A549 (cell line): Measurements from ENCODE around the gene EDNRA. TPM values are rescaled to one million over a fixed set of nuclear protein-coding genes. Genes with fewer than 3 reads are reported as not detected.

Experiments used
- ATAC-seq, 2 experiments: fragments of 200-7000 bp in 1 of 2; fragments of >200 bp in 1 of 2; cut with Nextera tagmentation in 1 of 2; cut with Tn5 transposase in 1 of 2; 3 replicates each; pipeline versions ENCODE4 v1.8.0 to v1.9.1; 2018 to 2020; ENCODE audit warnings: mild to moderate bottlenecking in 1 of 2, moderate library complexity in 1 of 2
- CTCF ChIA-PET: fragments of 300-600 bp; sonication (Branson Sonifier 250); formaldehyde crosslinking; extraction: SDS; loops from one replicate; lab custom pipeline; 2021; ENCODE audit warnings: antibody characterized with exemption, inconsistent platforms; lab: Yijun Ruan, JAX
- POLR2A ChIA-PET: fragments of 350-600 bp; formaldehyde crosslinking; extraction: SDS; loops from one replicate; lab custom pipeline; 2021; ENCODE audit warnings: antibody characterized with exemption, inconsistent platforms; lab: Yijun Ruan, JAX
- DNase-seq, 2 experiments: peaks; one replicate each; pipeline versions ENCODE4 v3.0.0 to v3.0.0-alpha.2; 2011 to 2016; ENCODE audit warnings: low read depth in 1 of 2, low spot score in 1 of 2
- FAIRE-seq: peaks from 2 replicates; lab custom pipeline; 2011; peaks lifted over from hg19 to GRCh38; lab: Jason Lieb, UNC
- H3K27ac ChIP-seq, 2 experiments: fragments of >200 bp; sonication (Bioruptor Twin); formaldehyde crosslinking; 3 replicates each; pipeline ENCODE4 v1.5.1; 2016 to 2017
- H3K4me1 ChIP-seq: fragments of >200 bp; sonication (Bioruptor Twin); formaldehyde crosslinking; 3 replicates; pipeline ENCODE4 v1.6.1; 2016
- H3K4me2 ChIP-seq: fragments of >200 bp; sonication (Bioruptor Twin); formaldehyde crosslinking; 3 replicates; pipeline ENCODE4 v1.6.1; 2016
- H3K4me3 ChIP-seq: fragments of >200 bp; sonication (Bioruptor Twin); formaldehyde crosslinking; 3 replicates; pipeline ENCODE4 v1.5.1; 2016
- H3K9me3 ChIP-seq: fragments of >200 bp; sonication (Bioruptor Twin); formaldehyde crosslinking; 3 replicates; pipeline ENCODE4 v1.6.1; 2016
- BHLHE40 ChIP-seq: IDR thresholded peaks from 2 replicates; pipeline ENCODE4 v1.6.1; 2012; ENCODE audit warnings: low read depth, low read length, inconsistent platforms
- CBX8 ChIP-seq: fragments of 200-600 bp; sonication (generic); IDR thresholded peaks from 2 replicates; pipeline ENCODE4 v1.6.1; 2016
- CEBPB ChIP-seq, 2 experiments: fragments of >200 bp in 1 of 2; sonication (Bioruptor Twin) in 1 of 2; formaldehyde crosslinking in 1 of 2; IDR thresholded peaks; 2 replicates each; pipeline ENCODE4 v1.6.1; 2012 to 2016
- CHD2 ChIP-seq: fragments of 150-350 bp; IDR thresholded peaks from 2 replicates; pipeline ENCODE4 v1.6.1; 2014; ENCODE audit warnings: low read length; ENCODE audit not compliant: partially characterized antibody
- CHD4 ChIP-seq: fragments of 200-600 bp; sonication (generic); IDR thresholded peaks from 2 replicates; pipeline ENCODE4 v1.6.1; 2016; ENCODE audit warnings: antibody characterized with exemption, mild to moderate bottlenecking, borderline replicate concordance
- EHMT2 ChIP-seq: fragments of 200-600 bp; sonication (generic); IDR thresholded peaks from 2 replicates; pipeline ENCODE4 v1.6.1; 2016; ENCODE audit warnings: antibody characterized with exemption, low read depth, mild to moderate bottlenecking, moderate library complexity
- EP300 ChIP-seq, 2 experiments: fragments of >200 bp; sonication (Bioruptor Twin); formaldehyde crosslinking; IDR thresholded peaks; 2 replicates in 1 of 2; 3 replicates in 1 of 2; pipeline ENCODE4 v1.6.1; 2016 to 2017
- FOSB ChIP-seq: fragments of 250-450 bp; sonication (Bioruptor Pico); IDR thresholded peaks from 2 replicates; pipeline ENCODE4 v1.5.0; 2020; ENCODE audit warnings: mild to moderate bottlenecking, moderate library complexity
- FOSL2 ChIP-seq, 2 experiments: fragments of 450-650 bp in 1 of 2; fragments of >200 bp in 1 of 2; sonication (Bioruptor Twin) in 1 of 2; formaldehyde crosslinking; IDR thresholded peaks; 2 replicates each; pipeline versions ENCODE4 v1.5.0 to v1.6.1; 2016 to 2020; ENCODE audit warnings: mild to moderate bottlenecking in 1 of 2, moderate library complexity in 1 of 2
- GATA3 ChIP-seq: IDR thresholded peaks from 2 replicates; pipeline ENCODE4 v1.6.1; 2012; ENCODE audit warnings: borderline replicate concordance
- HES2 ChIP-seq: fragments of >200 bp; sonication (Bioruptor Twin); formaldehyde crosslinking; IDR thresholded peaks from 2 replicates; pipeline ENCODE4 v1.6.1; 2016
- HOXA7 ChIP-seq: fragments of 250-450 bp; sonication (Bioruptor Pico); IDR thresholded peaks from 2 replicates; pipeline ENCODE4 v1.5.0; 2020; ENCODE audit warnings: mild to moderate bottlenecking, moderate library complexity
- MYC ChIP-seq: IDR thresholded peaks from 2 replicates; pipeline ENCODE4 v1.6.1; 2012; ENCODE audit warnings: mild to moderate bottlenecking, inconsistent platforms, low read length, improper control_type of control experiment, borderline replicate concordance
- POLR2AphosphoS2 ChIP-seq: conservative IDR thresholded peaks from 2 replicates; pipeline ENCODE4 v1.6.1; 2012; ENCODE audit warnings: low read length, improper control_type of control experiment, inconsistent platforms
- RNF2 ChIP-seq: fragments of 200-600 bp; sonication (generic); IDR thresholded peaks from 2 replicates; pipeline ENCODE4 v1.6.1; 2016; ENCODE audit warnings: low read depth, mild to moderate bottlenecking, antibody characterized with exemption, moderate library complexity, borderline replicate concordance
- SMC3 ChIP-seq: fragments of >200 bp; sonication (Bioruptor Twin); formaldehyde crosslinking; IDR thresholded peaks from 3 replicates; pipeline ENCODE4 v1.6.1; 2018; ENCODE audit warnings: inconsistent platforms
- SREBF2 ChIP-seq: fragments of 450-650 bp; IDR thresholded peaks from 2 replicates; pipeline ENCODE4 v1.6.1; 2014; ENCODE audit warnings: mild to moderate bottlenecking, moderate library complexity
- TP53 ChIP-seq: fragments of 250-450 bp; sonication (Bioruptor Pico); IDR thresholded peaks from 2 replicates; pipeline ENCODE4 v1.5.0; 2021; ENCODE audit warnings: mild to moderate bottlenecking, moderate library complexity
- ZC3H11A ChIP-seq: fragments of 450-650 bp; IDR thresholded peaks from 2 replicates; pipeline ENCODE4 v1.6.1; 2014; ENCODE audit warnings: antibody characterized with exemption, mild to moderate bottlenecking
- ZFP36 ChIP-seq: fragments of 450-650 bp; IDR thresholded peaks from 2 replicates; pipeline ENCODE4 v1.6.1; 2014; ENCODE audit warnings: borderline replicate concordance; ENCODE audit not compliant: partially characterized antibody
- WGBS: methylation state at CpG from one replicate; pipeline ENCODE4 v1.1.6; 2017; ENCODE audit errors: missing lambda C conversion rate; 5-methylcytosine and 5-hydroxymethylcytosine counted together
- polyA plus RNA-seq, 4 experiments: library from polyadenylated mRNA; depleted of rRNA in 3 of 4; stranded (reverse); fragments of >200 nt; fragmentation: RNase III in 1 of 4; extraction: RNeasy Plus Mini Kit Qiagen cat#74134 plus additional on column Dnase treatment in 1 of 4; gene quantifications; 2 replicates in 3 of 4; 3 replicates in 1 of 4; pipeline ENCODE4 v1.2.3, GENCODE V29; 2011 to 2017
- TF ChIP-seq, protein P1 (sequence below): fragments of >200 bp; sonication (Bioruptor Twin); formaldehyde crosslinking; IDR thresholded peaks from 3 replicates; pipeline ENCODE4 v1.5.1; 2016
- TF ChIP-seq, protein P2 (sequence below): fragments of 200-600 bp; sonication (generic); IDR thresholded peaks from 2 replicates; pipeline ENCODE4 v1.6.1; 2016; ENCODE audit warnings: antibody characterized with exemption, mild to moderate bottlenecking, moderate library complexity
- TF ChIP-seq, protein P3 (sequence below): IDR thresholded peaks from 2 replicates; pipeline ENCODE4 v1.6.1; 2012; ENCODE audit warnings: low read depth, borderline replicate concordance

Gene EDNRA
- polyA plus RNA-seq, 2 of the 4 experiments (the other 2 are of a cell fraction) = 0.09 to 0.40 TPM

DNA sequence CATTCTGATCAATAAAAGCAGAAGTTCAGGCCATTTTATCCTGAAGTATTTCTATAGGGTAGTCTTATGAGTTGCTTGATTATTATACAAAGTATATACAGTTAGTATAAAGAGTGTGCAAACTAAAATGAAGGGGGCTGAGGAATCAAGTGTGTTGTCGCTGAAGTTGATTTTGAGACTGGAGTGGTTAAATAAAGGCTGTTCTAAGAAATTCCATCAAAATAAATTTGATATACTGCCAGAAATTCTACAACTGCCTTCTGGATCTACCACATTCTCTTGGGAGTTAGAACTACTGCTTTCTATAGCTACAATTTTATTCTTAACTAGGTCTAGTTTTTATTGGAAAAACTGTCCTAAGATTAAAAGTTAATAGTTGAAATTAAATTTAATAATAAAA is 12.4 kb downstream of the EDNRA start:
- no peak for FAIRE-seq
- POLR2A ChIA-PET = no interaction called here
- no peak for TF ChIP-seq ZFP36
- TF ChIP-seq SMC3 = no peak
- TF ChIP-seq FOSL2 (IDR thresholded peaks at IDR 0.05) = no peak
- TF ChIP-seq FOSL2 (CRISPR knock-in tag; IDR thresholded peaks at IDR 0.05) = no peak
- TF ChIP-seq FOSB (CRISPR knock-in tag) = no peak
- no peak for TF ChIP-seq CEBPB (IDR thresholded peaks at IDR 0.05)
- TF ChIP-seq, protein P1, sequence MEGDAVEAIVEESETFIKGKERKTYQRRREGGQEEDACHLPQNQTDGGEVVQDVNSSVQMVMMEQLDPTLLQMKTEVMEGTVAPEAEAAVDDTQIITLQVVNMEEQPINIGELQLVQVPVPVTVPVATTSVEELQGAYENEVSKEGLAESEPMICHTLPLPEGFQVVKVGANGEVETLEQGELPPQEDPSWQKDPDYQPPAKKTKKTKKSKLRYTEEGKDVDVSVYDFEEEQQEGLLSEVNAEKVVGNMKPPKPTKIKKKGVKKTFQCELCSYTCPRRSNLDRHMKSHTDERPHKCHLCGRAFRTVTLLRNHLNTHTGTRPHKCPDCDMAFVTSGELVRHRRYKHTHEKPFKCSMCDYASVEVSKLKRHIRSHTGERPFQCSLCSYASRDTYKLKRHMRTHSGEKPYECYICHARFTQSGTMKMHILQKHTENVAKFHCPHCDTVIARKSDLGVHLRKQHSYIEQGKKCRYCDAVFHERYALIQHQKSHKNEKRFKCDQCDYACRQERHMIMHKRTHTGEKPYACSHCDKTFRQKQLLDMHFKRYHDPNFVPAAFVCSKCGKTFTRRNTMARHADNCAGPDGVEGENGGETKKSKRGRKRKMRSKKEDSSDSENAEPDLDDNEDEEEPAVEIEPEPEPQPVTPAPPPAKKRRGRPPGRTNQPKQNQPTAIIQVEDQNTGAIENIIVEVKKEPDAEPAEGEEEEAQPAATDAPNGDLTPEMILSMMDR = no peak
- no peak for TF ChIP-seq GATA3
- TF ChIP-seq BHLHE40 = no peak
- TF ChIP-seq HES2 = no peak
- no peak for TF ChIP-seq RNF2
- no peak for TF ChIP-seq CHD4
- TF ChIP-seq MYC = no peak
- no peak for TF ChIP-seq TP53 (CRISPR knock-in tag)
- no peak for TF ChIP-seq CHD2
- no peak for TF ChIP-seq EP300 (IDR thresholded peaks at IDR 0.05)
- TF ChIP-seq SREBF2 = no peak
- no peak for TF ChIP-seq HOXA7
- no peak for TF ChIP-seq CBX8
- TF ChIP-seq, protein P2, sequence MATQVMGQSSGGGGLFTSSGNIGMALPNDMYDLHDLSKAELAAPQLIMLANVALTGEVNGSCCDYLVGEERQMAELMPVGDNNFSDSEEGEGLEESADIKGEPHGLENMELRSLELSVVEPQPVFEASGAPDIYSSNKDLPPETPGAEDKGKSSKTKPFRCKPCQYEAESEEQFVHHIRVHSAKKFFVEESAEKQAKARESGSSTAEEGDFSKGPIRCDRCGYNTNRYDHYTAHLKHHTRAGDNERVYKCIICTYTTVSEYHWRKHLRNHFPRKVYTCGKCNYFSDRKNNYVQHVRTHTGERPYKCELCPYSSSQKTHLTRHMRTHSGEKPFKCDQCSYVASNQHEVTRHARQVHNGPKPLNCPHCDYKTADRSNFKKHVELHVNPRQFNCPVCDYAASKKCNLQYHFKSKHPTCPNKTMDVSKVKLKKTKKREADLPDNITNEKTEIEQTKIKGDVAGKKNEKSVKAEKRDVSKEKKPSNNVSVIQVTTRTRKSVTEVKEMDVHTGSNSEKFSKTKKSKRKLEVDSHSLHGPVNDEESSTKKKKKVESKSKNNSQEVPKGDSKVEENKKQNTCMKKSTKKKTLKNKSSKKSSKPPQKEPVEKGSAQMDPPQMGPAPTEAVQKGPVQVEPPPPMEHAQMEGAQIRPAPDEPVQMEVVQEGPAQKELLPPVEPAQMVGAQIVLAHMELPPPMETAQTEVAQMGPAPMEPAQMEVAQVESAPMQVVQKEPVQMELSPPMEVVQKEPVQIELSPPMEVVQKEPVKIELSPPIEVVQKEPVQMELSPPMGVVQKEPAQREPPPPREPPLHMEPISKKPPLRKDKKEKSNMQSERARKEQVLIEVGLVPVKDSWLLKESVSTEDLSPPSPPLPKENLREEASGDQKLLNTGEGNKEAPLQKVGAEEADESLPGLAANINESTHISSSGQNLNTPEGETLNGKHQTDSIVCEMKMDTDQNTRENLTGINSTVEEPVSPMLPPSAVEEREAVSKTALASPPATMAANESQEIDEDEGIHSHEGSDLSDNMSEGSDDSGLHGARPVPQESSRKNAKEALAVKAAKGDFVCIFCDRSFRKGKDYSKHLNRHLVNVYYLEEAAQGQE = no peak
- TF ChIP-seq ZC3H11A = no peak
- TF ChIP-seq, all 56 proteins: peak for 0
- CTCF ChIA-PET = no interaction called here
- Histone ChIP-seq H3K4me3 (no peak overlapping the region), H3K4me2 (no peak overlapping the region), H3K9me3 (no peaks in the 10 kb centered on the region), H3K4me1 (no peaks in the 10 kb centered on the region), H3K27ac (no peak overlapping the region)
- no peak for DNase-seq
- no peak for ATAC-seq
- WGBS = 88% methylated on average over 1 of the region's 1 CpG

DNA sequence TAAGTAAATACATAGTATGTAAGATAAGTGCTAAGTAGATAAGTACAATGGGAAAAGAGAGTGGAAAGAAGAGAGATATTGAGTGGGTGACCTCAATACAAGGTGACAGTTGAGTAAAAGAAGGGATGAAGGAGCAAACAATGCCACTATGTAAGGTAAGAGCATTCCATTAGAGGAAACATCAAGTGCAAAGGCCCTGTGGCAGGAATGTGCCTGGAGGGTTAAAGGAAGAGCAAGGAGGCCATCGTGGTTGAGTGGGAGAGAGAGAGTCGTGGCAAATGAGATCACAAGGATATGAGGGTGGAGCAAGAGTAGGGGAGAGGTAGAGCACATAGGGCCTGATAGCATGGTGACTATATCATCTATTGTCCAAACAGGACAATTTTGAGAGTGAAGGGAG is 13.4 kb downstream of the EDNRA start:
- Histone ChIP-seq H3K4me3 (no peak overlapping the region), H3K4me1 (no peaks in the 10 kb centered on the region), H3K27ac (no peak overlapping the region), H3K4me2 (no peak overlapping the region), H3K9me3 (no peaks in the 10 kb centered on the region)
- DNase-seq (no peak), FAIRE-seq (no peak), ATAC-seq (no peak)
- ChIA-PET POLR2A (no interaction called here), CTCF (no interaction called here)
- TF ChIP-seq CEBPB (IDR thresholded peaks at IDR 0.05) = no peak
- no peak for TF ChIP-seq ZFP36
- TF ChIP-seq, protein P3, sequence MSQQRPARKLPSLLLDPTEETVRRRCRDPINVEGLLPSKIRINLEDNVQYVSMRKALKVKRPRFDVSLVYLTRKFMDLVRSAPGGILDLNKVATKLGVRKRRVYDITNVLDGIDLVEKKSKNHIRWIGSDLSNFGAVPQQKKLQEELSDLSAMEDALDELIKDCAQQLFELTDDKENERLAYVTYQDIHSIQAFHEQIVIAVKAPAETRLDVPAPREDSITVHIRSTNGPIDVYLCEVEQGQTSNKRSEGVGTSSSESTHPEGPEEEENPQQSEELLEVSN = no peak
- TF ChIP-seq POLR2AphosphoS2 = no peak
- TF ChIP-seq HES2 = no peak
- no peak for TF ChIP-seq EHMT2
- 8% methylated on average over 2 of the region's 2 CpGs for WGBS
